GM23338 (cell line): ENCODE data around the gene GCNT2. TPM values are rescaled to one million over a fixed set of nuclear protein-coding genes. Genes with fewer than 3 reads are reported as not detected.
"Not testable (repeated sequence)": the region's sequence is repeated elsewhere in the genome, so short reads cannot be mapped to it uniquely, and the experiment has no call there.

Source experiments
- ATAC-seq: fragments of 200-7000 bp; cut with Tn5 transposase; 3 replicates; pipeline ENCODE4 v1.9.1; 2020
- DNase-seq: peaks from one replicate; pipeline ENCODE4 v3.0.0-alpha.2; 2015; ENCODE audit warnings: low spot score
- H2AFZ ChIP-seq: fragments of 200-600 bp; sonication (generic); 2 replicates; pipeline ENCODE4 v1.8.0; 2016; ENCODE audit warnings: antibody characterized with exemption, mild to moderate bottlenecking, moderate library complexity
- H3F3A ChIP-seq: fragments of 200-600 bp; sonication (generic); replicated peaks from 2 replicates; pipeline ENCODE4 v1.8.0; 2017; ENCODE audit warnings: antibody characterized with exemption, mixed run types, low read depth
- H3K27ac ChIP-seq: fragments of 200-600 bp; sonication (generic); 2 replicates; pipeline ENCODE4 v1.6.1; 2016; ENCODE audit warnings: low read depth
- H3K27me3 ChIP-seq: fragments of 200-600 bp; sonication (generic); 2 replicates; pipeline ENCODE4 v1.8.0; 2016; ENCODE audit warnings: mild to moderate bottlenecking, mixed run types, moderate library complexity; ENCODE audit not compliant: insufficient read depth
- H3K36me3 ChIP-seq: fragments of 200-600 bp; sonication (generic); 2 replicates; pipeline ENCODE4 v1.8.0; 2016; ENCODE audit warnings: mild to moderate bottlenecking; ENCODE audit not compliant: insufficient read depth
- H3K4me1 ChIP-seq: fragments of 200-600 bp; sonication (generic); 2 replicates; pipeline ENCODE4 v1.8.0; 2016; ENCODE audit warnings: mild to moderate bottlenecking, moderate library complexity; ENCODE audit not compliant: insufficient read depth
- H3K4me2 ChIP-seq: fragments of 200-600 bp; sonication (generic); 2 replicates; pipeline ENCODE4 v1.7.1; 2017; ENCODE audit warnings: mixed run types
- H3K4me3 ChIP-seq: fragments of 200-600 bp; sonication (generic); 2 replicates; pipeline ENCODE4 v1.6.1; 2016; ENCODE audit warnings: mixed run types
- H3K79me2 ChIP-seq: fragments of 200-600 bp; sonication (generic); replicated peaks from 2 replicates; pipeline ENCODE4 v1.8.0; 2017; ENCODE audit warnings: mild to moderate bottlenecking; ENCODE audit not compliant: insufficient read depth
- H3K9me2 ChIP-seq: fragments of 200-600 bp; sonication (generic); 2 replicates; pipeline ENCODE4 v1.8.0; 2017; ENCODE audit not compliant: insufficient read depth
- H4K20me1 ChIP-seq: fragments of 200-600 bp; sonication (generic); replicated peaks from 2 replicates; pipeline ENCODE4 v1.8.0; 2017; ENCODE audit warnings: mild to moderate bottlenecking; ENCODE audit not compliant: insufficient read depth
- H3K27ac Mint-ChIP-seq: 2 replicates; pipeline ENCODE4 v1.8.0; 2020; ENCODE audit warnings: inconsistent platforms, mild to moderate bottlenecking, moderate library complexity, mixed read lengths
- H3K27me3 Mint-ChIP-seq: 3 replicates; pipeline ENCODE4 v1.8.0; 2022; ENCODE audit warnings: low read depth, mild to moderate bottlenecking, moderate library complexity, mixed read lengths, inconsistent platforms; ENCODE audit not compliant: insufficient read depth, poor library complexity
- H3K36me3 Mint-ChIP-seq: 3 replicates; pipeline ENCODE4 v1.8.0; 2021; ENCODE audit warnings: low read depth, mild to moderate bottlenecking, inconsistent platforms, moderate library complexity, mixed read lengths
- H3K4me1 Mint-ChIP-seq: 3 replicates; pipeline ENCODE4 v1.8.0; 2020; ENCODE audit warnings: mild to moderate bottlenecking, inconsistent platforms, mixed read lengths
- H3K4me3 Mint-ChIP-seq: 3 replicates; pipeline ENCODE4 v1.8.0; 2021; ENCODE audit warnings: moderate library complexity, mild to moderate bottlenecking, inconsistent platforms, mixed read lengths
- H3K9me3 Mint-ChIP-seq: 3 replicates; pipeline ENCODE4 v1.8.0; 2020; ENCODE audit warnings: moderate library complexity, mild to moderate bottlenecking, inconsistent platforms, mixed read lengths
- CREB1 ChIP-seq: fragments of 250-450 bp; sonication (Bioruptor Pico); IDR thresholded peaks from 2 replicates; pipeline ENCODE4 v1.5.0; 2020; ENCODE audit warnings: low read depth, mild to moderate bottlenecking, moderate library complexity
- EZH2phosphoT487 ChIP-seq: fragments of 200-600 bp; sonication (generic); IDR thresholded peaks from one replicate; pipeline ENCODE4 v1.8.1; 2018; ENCODE audit warnings: antibody characterized with exemption; ENCODE audit not compliant: unreplicated experiment
- JUNB ChIP-seq: IDR thresholded peaks from one replicate; pipeline ENCODE4 v1.6.1; 2016; ENCODE audit warnings: antibody characterized with exemption; ENCODE audit not compliant: unreplicated experiment
- NANOG ChIP-seq: IDR thresholded peaks from 2 replicates; pipeline ENCODE4 v1.6.1; 2016; ENCODE audit warnings: antibody characterized with exemption, borderline replicate concordance
- POLR2AphosphoS5 ChIP-seq: IDR thresholded peaks from 2 replicates; pipeline ENCODE4 v1.6.1; 2016; ENCODE audit warnings: antibody characterized with exemption, low read depth
- ZNF331 ChIP-seq: fragments of 250-450 bp; sonication (Bioruptor Pico); IDR thresholded peaks from 2 replicates; pipeline ENCODE4 v1.5.0; 2020; ENCODE audit warnings: low read depth, mild to moderate bottlenecking, moderate library complexity
- polyA plus RNA-seq: library from polyadenylated mRNA; unstranded; fragments of >200 nt; fragmentation: Nextera tagmentation; extraction: Ambion mirVana; gene quantifications from 2 replicates; pipeline ENCODE4 v1.2.1, GENCODE V29; 2016
- total RNA-seq: library from RNA; depleted of rRNA; stranded (reverse); fragments of >200 nt; shearing (Covaris generic); gene quantifications from 2 replicates; pipeline ENCODE4 v1.2.3, GENCODE V29; 2014
- TF ChIP-seq, protein P1 (sequence below): IDR thresholded peaks from 2 replicates; pipeline ENCODE4 v1.6.1; 2016; ENCODE audit warnings: antibody characterized with exemption
- TF ChIP-seq, protein P2 (sequence below), 2 experiments: fragments of 200-600 bp in 1 of 2; sonication (generic) in 1 of 2; conservative IDR thresholded peaks; 2 replicates each; pipeline versions ENCODE4 v1.5.1 to v1.6.1; 2016 to 2017; ENCODE audit warnings: antibody characterized with exemption in 2 of 2, low read depth in 2 of 2, mild to moderate bottlenecking in 2 of 2, moderate library complexity in 1 of 2

The GCNT2 gene
- total and polyA plus RNA-seq, 2 experiments from 2014 or later, result 28.3 to 137 TPM

DNA sequence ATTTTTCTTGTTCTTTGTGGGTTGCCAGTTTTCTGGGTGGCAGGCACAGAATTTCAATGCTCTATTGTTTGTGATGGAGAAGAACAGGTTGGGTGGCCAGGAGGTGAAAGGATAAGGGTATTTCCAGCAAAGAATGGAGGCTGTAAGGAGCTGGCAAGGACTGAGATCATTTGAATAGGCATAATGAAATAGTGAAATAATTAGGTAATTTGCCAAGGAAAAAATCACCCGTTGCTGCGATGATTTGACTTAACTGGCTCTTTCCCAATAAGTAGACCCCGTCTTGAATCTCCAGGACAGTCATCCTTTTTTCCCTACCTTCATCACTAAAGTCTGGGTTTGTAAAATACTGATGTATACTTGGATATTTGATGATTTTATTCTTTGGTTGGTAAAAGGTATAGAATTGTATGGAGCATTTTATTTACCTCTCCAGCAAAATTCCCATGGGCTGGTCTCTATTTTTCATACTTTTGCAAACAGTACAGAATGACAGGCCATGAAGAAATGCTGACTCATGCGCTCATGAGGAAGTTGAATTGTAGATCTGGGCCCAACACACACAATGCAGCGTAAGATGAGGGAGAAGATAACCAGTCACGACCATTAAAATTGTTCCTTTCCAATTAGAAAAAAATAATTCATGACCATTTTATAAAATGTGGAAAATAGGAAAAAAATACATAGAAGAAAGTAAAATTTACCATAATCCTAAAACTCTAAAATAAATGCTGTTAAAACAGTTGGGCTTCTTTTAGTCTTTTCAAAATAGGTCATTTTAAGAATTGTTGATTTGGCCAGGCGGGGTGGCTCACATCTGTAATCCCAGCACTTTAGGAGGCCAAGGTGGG, 2.4 kb upstream of the GCNT2 start:
- H3K9me3 Mint-ChIP-seq, result no peaks in the 10 kb centered on the region
- Histone ChIP-seq H3K4me2 (peak overlapping the region; percentile 1; the same call in 1 of the 2 replicates), H3K9me2 (no peaks in the 10 kb centered on the region), H4K20me1 (no peaks in the 10 kb centered on the region), H3F3A (peaks cover 7% of the 10 kb centered on the region; the same call in 1 of the 2 replicates), H3K79me2 (no peaks in the 10 kb centered on the region; the same call in 1 of the 2 replicates), H2AFZ (no peak overlapping the region), H3K4me3 (no peak overlapping the region), H3K4me1 (peaks cover 35% of the 10 kb centered on the region), H3K27ac (peak overlapping the region; percentile 96), H3K27me3 (no peaks in the 10 kb centered on the region), H3K36me3 (no peaks in the 10 kb centered on the region)
- H3K27ac Mint-ChIP-seq, result peak overlapping the region; percentile 87
- H3K4me1 Mint-ChIP-seq, result peaks cover 43% of the 10 kb centered on the region
- DNase-seq, result peak; percentile 50
- TF ChIP-seq POLR2AphosphoS5, result no peak
- TF ChIP-seq, protein P1, sequence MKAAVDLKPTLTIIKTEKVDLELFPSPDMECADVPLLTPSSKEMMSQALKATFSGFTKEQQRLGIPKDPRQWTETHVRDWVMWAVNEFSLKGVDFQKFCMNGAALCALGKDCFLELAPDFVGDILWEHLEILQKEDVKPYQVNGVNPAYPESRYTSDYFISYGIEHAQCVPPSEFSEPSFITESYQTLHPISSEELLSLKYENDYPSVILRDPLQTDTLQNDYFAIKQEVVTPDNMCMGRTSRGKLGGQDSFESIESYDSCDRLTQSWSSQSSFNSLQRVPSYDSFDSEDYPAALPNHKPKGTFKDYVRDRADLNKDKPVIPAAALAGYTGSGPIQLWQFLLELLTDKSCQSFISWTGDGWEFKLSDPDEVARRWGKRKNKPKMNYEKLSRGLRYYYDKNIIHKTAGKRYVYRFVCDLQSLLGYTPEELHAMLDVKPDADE, result no peak
- no peak for TF ChIP-seq EZH2phosphoT487
- H3K4me3 Mint-ChIP-seq, result no peak overlapping the region
- ATAC-seq, result 0 out of 3 replicates have a peak, but pooled peaks have one; percentile 3
- H3K27me3 Mint-ChIP-seq, result peaks cover 12% of the 10 kb centered on the region
- H3K36me3 Mint-ChIP-seq, result no peaks in the 10 kb centered on the region

- not testable (repeated sequence) for H3K36me3 ChIP-seq, ATAC-seq, H3K79me2 ChIP-seq, DNase-seq, H2AFZ ChIP-seq, H3K4me3 Mint-ChIP-seq, H3K9me2 ChIP-seq, H3K9me3 Mint-ChIP-seq, H3K4me3 ChIP-seq, H3K27me3 ChIP-seq, H3K36me3 Mint-ChIP-seq, H3F3A ChIP-seq, H4K20me1 ChIP-seq
- H3K27ac ChIP-seq, result peak overlapping the region; percentile 96
- H3K4me2 ChIP-seq, result 0 out of 2 replicates have a peak overlapping the region, but pooled peaks have one; percentile 1
- Mint-ChIP-seq H3K4me1 (peaks cover 44% of the 10 kb centered on the region), H3K27ac (peak overlapping the region; percentile 87), H3K27me3 (peaks cover 12% of the 10 kb centered on the region)
- H3K4me1 ChIP-seq, result peaks cover 40% of the 10 kb centered on the region
These were observed 1.8 kb upstream of the GCNT2 start for GRCh38 chr6:10519408-10519697.

DNA sequence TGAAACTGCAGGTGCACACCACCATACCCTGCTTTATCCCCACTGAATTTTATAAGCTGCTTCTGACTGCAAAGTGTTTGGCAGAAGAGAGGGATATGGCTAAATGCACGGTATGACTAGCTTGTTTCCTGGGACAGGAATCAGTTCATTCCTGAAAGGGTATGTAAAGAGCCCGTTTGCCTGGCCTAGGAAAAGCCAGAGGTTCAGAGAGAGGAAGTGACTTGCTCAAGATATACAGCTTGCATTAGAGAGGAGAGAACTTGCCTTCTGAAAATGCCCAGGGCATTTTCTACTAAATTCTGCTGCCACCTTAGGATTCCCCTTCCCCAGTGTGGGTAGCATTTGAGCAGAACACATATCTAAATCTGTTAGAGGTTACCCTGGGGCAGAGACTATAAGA, 683 bp upstream of the GCNT2 start:
- Histone ChIP-seq H3K27ac (peak overlapping the region; percentile 96), H3K4me3 (peak overlapping the region; percentile 41), H2AFZ (no peak overlapping the region), H3K4me2 (peak overlapping the region; percentile 73), H4K20me1 (no peaks in the 10 kb centered on the region), H3K4me1 (peaks cover 40% of the 10 kb centered on the region), H3K27me3 (no peaks in the 10 kb centered on the region), H3F3A (peaks cover 7% of the 10 kb centered on the region; the same call in 1 of the 2 replicates), H3K9me2 (no peaks in the 10 kb centered on the region), H3K36me3 (no peaks in the 10 kb centered on the region), H3K79me2 (peaks cover 9% of the 10 kb centered on the region)
- ATAC-seq (peak; percentile 2; the same call in 1 of the 3 replicates), DNase-seq (peak; percentile 50)
- H3K9me3 Mint-ChIP-seq, result no peaks in the 10 kb centered on the region
- H3K4me1 Mint-ChIP-seq, result peaks cover 51% of the 10 kb centered on the region
- no peaks in the 10 kb centered on the region for H3K36me3 Mint-ChIP-seq
- H3K4me3 Mint-ChIP-seq, result peak overlapping the region; percentile 66
- TF ChIP-seq EZH2phosphoT487 (no peak), CREB1 (CRISPR knock-in tag) (no peak), NANOG (no peak), ZNF331 (no peak), JUNB (no peak)
- TF ChIP-seq, protein P1, result no peak
- TF ChIP-seq, protein P2, sequence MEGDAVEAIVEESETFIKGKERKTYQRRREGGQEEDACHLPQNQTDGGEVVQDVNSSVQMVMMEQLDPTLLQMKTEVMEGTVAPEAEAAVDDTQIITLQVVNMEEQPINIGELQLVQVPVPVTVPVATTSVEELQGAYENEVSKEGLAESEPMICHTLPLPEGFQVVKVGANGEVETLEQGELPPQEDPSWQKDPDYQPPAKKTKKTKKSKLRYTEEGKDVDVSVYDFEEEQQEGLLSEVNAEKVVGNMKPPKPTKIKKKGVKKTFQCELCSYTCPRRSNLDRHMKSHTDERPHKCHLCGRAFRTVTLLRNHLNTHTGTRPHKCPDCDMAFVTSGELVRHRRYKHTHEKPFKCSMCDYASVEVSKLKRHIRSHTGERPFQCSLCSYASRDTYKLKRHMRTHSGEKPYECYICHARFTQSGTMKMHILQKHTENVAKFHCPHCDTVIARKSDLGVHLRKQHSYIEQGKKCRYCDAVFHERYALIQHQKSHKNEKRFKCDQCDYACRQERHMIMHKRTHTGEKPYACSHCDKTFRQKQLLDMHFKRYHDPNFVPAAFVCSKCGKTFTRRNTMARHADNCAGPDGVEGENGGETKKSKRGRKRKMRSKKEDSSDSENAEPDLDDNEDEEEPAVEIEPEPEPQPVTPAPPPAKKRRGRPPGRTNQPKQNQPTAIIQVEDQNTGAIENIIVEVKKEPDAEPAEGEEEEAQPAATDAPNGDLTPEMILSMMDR (conservative IDR thresholded peaks at IDR 0.05; ENCODE audit: low read depth in 2 of 2), result no peak
- H3K27me3 Mint-ChIP-seq, result peaks cover 12% of the 10 kb centered on the region
- H3K27ac Mint-ChIP-seq, result peak overlapping the region; percentile 84
